GM19395 (cell line): Measurements from ENCODE around the gene WSB1.
"Not testable (repeated sequence)": the region's sequence is repeated elsewhere in the genome, so short reads cannot be mapped to it uniquely, and the experiment has no call there.

Experiments used
- ATAC-seq: cut with Tn5 transposase; IDR thresholded peaks from one replicate; pipeline ENCODE4 v1.9.1; 2021; ENCODE audit warnings: mild to moderate bottlenecking, moderate library complexity; ENCODE audit not compliant: unreplicated experiment

WSB1 gene

DNA sequence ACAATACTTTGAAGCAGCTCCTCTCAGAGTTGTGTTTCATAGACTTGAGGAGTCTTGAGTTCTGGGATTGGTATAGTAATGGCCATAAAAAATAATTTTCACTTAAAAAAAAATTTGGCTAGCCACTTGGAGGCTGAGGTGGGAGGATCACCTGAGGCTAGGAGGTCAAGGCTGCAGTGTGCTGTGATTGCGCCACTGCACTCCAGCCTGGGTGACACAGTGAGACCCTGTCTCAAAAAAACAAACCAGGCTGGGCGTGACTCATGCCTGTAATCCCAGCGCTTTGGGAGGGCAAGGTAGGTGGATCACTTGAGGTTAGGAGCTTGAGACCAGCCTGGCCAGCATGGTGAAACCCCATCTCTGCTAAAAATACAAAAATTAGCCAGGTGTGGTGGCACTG is 14.8 kb upstream of the WSB1 start:
- not testable (repeated sequence) for ATAC-seq

DNA sequence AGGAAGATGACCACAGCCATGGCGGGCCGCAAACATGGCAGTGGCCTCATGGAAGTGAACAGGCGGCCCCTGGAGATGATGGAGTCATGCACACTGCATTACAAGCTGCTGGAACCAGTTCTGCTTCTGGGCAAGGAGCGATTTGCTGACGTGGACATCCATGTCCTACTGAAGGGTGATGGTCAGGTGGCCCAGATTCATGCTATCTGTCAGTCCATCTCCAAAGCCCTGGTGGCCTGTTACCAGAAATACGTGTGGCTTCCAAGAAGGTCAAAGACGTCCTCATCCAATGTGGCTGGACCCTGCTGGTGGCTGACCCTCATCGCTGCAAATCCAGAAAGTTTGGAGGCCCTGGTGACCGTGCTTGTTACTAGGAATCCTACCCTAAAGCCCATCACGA is 13.4 kb upstream of the WSB1 start:
- ATAC-seq = no peak

DNA sequence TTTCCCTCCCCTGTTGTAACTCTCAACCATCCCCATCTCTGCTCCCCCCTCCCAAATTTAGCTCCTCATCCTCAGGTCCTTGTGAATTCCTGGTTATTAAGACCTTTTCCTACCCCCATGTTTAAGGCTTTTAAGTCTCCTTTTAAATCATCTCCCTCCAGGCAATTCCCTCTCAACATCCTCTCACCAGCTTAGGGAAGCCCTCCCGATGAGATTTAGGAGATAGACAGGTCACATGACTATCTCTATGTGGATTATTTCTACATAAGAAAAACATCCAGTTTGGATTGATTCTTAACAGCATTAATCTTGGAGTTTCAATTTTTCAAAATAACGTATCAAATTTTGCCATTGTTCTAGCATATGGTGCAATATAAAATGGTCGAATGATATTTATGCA is 12.5 kb upstream of the WSB1 start:
- ATAC-seq = no peak

DNA sequence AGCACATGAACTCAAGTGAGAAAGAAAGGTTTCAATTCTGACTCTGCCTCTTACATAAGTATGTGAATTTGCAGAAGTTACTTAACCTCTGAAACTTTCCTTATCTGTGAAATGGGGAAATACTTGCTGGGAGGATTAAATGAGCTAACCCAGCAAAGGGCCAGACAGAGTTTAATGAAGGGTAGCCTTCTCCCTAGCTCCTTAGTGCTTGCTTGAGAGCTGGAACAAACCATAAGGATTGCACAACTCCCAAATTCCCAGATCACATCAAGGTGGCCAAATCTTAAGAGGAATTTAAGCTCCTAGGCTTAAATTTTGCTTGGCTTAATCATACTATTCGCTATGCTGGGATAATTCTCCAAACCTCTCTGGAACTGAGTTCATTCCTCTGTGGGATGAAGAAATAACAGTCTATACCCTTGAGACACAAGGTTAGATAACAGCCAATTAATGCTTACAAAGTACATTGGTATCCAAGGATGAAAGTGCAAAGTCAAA is 11.8 kb upstream of the WSB1 start:
- peak; percentile 73 for ATAC-seq

DNA sequence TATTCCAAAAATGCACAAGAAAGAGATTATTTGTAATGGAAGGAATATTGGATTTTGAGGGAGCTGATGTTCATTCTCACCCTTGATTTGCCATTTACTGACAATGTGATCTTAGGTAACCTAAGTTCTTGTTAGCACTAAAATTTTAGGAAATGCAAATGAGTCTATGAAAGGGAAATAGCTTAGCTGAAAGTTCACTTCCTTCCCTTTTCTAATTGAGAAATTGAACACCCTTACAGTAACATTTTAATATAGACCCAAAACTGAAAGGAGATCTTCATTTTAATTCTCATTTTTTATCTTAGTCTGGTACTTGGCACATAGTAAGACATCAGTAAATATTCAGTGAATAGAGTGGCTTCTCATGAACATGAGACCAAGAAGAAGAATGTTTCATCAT is 10.9 kb upstream of the WSB1 start:
- ATAC-seq = no peak

DNA sequence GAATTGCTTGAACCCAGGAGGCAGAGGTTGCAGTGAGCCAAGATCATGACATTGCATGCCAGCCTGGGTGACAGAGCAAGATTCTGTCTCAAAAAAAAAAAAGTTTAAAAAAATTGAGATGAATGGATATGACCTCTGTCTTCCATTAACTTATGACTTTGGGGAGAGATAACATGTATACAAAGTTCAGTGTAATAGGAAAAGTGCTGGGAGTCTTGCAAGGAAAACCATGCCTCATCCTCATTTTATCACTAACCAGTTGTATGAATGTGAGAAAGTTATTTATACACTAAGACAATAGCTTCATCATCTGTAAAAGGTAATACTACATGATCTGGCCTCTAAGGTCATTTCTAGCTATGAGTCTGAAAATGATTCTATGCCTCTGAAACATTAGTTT is 10.2 kb upstream of the WSB1 start:
- no peak for ATAC-seq

- no peak for ATAC-seq
Observed at GRCh38 chr17:27284811-27285415, 9.0 kb upstream of the WSB1 start.

DNA sequence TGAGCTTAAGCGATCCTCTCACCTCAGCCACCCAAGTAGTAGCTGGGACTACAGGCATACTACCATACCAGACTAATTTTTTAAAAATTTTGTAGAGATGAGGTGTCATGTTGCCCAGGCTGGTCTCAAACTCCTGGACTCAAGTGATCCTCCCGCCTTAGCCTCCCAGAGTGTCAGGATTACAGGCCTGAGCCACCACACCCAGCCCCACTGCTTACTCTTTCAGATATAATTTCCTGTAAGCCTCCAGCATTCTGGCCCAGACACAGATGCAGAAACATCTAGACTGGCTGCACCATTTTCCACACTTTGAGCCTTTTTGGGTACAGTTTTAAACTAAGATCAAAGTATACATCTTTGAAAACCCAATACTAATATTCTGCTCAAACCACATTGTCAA is 8.4 kb upstream of the WSB1 start:
- no peak for ATAC-seq

GRCh38 chr17:27288183-27288582 is 5.7 kb upstream of the WSB1 start:
- no peak for ATAC-seq

DNA sequence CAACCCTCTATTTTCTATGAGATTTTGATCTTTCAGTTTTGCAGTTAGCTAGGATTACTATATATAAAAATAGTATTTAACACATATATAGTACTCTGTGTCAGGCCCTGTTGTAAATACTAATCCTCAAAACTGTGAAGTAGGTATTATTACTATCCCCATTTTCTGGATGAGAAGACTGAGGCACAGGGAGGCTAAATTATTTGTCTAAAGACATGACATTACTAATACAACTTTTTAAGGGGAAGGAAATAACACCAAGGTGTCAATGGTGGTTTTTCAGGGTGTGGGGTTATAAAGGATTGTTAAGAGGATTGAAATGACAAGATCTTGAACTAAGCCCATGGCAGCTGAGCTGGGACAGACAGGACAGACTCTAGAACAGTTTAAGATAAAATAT is 4.1 kb upstream of the WSB1 start:
- ATAC-seq = no peak

- ATAC-seq = no peak
Observed at GRCh38 chr17:27290916-27291598, 2.9 kb upstream of the WSB1 start.

- ATAC-seq = no peak
Observed at GRCh38 chr17:27293359-27293897, 486 bp upstream of the WSB1 start.

DNA sequence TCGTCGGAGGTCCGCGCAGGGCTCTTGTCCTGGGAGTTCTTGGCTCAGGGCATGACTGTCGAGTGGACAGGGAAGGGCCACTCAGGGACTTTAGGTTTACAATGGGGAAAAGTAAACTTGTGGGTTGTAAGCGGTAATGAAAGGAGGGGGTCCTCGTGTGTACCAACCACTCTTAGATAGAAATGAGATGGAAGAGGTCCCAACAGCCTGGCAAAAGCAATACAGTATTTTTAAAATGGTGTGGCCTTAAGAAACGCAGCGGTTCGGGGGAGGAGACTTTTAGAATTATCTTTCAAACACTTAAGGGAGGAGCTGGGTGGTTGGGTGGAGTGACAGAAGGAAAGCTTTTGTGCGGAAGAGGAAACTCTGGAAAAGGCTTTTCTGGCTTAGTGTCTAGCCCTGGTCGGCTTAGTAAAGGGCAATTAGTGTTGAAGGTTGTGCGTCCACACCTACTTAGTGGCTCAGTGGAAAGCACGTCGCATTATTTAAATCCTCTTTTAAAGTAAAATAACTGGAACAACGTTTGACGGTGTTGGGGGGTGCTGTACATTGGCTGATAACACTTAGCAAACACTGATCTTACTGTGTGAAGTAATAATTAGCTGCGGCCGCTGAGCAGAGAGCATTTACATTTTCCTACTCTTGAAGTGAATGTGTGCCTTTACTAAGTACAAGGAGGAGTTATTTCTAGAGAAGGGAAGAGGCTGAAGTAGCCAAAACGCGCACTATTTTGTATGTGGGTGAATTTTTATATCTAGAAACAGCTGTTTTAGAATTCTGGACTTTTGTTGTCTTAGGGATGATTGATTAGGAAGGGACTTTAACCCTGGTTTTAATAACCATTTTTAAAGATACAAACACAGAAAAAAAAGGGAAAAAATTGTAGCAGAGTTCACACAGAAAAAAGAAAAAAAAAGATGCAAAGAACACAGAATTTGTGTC is 1.0 kb downstream of the WSB1 start:
- ATAC-seq = peak; percentile 54

- no peak for ATAC-seq
Observed at GRCh38 chr17:27295945-27296344, 2.0 kb downstream of the WSB1 start.

- no peak for ATAC-seq
Observed at GRCh38 chr17:27296428-27296979, 2.6 kb downstream of the WSB1 start.

DNA sequence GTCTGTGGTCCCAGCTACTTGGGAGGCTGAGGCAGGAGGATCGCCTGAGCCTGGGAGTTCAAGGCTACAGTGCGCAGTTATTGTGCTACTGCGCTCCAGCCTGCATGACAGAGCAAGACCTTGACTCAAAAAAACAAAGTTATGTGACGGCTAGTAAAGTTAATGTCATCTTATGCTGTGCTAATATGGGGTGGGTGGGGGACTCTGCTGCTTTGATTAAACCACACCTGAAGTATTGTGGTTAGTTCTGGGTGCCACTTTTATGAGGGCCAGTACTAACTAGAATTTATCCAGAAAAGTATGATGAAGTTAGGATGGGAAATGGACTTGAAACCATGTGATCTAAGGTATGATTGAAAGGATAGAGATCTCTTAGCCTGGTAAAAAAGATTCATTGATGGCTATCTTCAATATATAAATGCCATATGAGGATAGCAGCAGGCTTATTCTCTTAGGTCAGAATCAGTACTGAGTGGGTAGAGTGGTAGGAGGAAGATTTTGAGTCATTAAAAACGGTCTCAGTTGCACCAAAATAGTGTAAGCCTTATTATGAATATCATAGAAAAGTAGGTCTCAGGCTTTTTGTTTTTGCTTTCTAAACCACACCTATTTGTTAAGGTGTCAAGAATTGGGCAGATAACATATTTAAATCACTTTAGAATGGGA is 5.6 kb downstream of the WSB1 start:
- no peak for ATAC-seq

DNA sequence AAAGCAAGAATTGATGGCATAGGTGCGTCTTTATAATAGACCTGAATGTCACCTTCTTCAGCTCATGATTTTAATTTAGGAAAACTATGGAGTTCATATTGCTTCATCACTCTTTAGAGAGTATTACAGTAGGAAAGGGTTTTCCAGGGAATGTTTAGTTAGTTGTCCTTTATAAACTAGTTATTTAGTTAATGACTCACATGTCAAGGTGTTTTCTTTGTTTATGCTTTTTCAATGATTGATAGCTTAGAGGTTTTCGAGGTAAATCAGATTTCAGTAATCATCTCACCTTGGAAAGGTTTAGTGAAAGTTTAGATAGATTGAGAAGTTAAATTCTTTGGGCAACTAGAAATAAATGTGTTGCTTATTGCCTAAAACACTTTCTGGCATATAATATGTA is 9.8 kb downstream of the WSB1 start:
- no peak for ATAC-seq

DNA sequence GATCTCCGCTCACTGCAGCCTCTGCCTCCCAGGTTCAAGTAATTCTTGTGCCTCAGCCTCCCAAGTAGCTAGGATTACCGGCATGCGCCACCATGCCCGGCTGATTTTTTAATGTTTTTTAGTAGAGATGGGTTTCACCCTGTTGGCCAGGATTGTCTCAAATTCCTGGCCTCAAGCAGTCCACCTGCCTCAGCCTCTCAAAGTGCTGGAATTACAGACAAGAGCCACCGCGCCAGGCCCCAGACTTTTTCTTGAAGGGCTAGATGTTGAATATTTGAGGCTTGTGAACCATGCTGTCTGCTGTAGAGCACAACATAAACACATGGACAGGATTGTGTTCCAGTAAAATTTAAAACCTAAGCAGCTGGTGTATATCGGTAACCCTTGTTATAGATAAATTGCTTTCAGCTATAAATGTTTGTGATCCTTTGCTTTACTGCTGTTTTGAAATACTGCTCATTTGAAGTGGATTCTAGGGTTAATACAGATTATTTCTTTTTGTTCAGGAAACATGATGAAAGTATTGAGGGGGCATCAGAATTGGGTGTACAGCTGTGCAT is 12.4 kb downstream of the WSB1 start:
- no peak for ATAC-seq

GRCh38 chr17:27310565-27311110 is 16.7 kb downstream of the WSB1 start:
- ATAC-seq = no peak

GRCh38 chr17:27313301-27313700 is 19.4 kb downstream of the WSB1 start:
- no peak for ATAC-seq
